ENCODE results near the gene PCDHGB3.
"Not testable (repeated sequence)": the region's sequence is repeated elsewhere in the genome, so short reads cannot be mapped to it uniquely, and the experiment has no call there.

PCDHGB3 gene

GRCh38 chr5:141409598-141410306 lies 39.7 kb downstream of the PCDHGB3 start:
- no peak for DNase-seq
- Histone ChIP-seq H3K4me3 (ENCODE audit: insufficient read depth, low read depth, low read length, poor library complexity, severe bottlenecking) (no peak overlapping the region), H3K36me3 (ENCODE audit: control insufficient read depth, insufficient read depth, low read length) (no peaks in the 10 kb centered on the region), H3K4me1 (ENCODE audit: control insufficient read depth, insufficient read depth, low read length, poor library complexity, severe bottlenecking) (peaks cover 4% of the 10 kb centered on the region), H3K9me3 (ENCODE audit: control insufficient read depth, low read length) (peaks cover 3% of the 10 kb centered on the region), H3K27me3 (replicated peaks; ENCODE audit: control insufficient read depth, insufficient read depth, low read length, poor library complexity, severe bottlenecking) (peaks cover 45% of the 10 kb centered on the region), H3K27ac (ENCODE audit: insufficient read depth, low read length, poor library complexity, severe bottlenecking) (no peak overlapping the region)

GRCh38 chr5:141411575-141411974 lies 41.5 kb downstream of the PCDHGB3 start:
- Histone ChIP-seq H3K4me3 (ENCODE audit: insufficient read depth, low read depth, low read length, poor library complexity, severe bottlenecking) (no peak overlapping the region), H3K4me1 (ENCODE audit: control insufficient read depth, insufficient read depth, low read length, poor library complexity, severe bottlenecking) (peaks cover 7% of the 10 kb centered on the region), H3K9me3 (ENCODE audit: control insufficient read depth, low read length) (peaks cover 3% of the 10 kb centered on the region), H3K27me3 (replicated peaks; ENCODE audit: control insufficient read depth, insufficient read depth, low read length, poor library complexity, severe bottlenecking) (peaks cover 54% of the 10 kb centered on the region), H3K36me3 (ENCODE audit: control insufficient read depth, insufficient read depth, low read length) (no peaks in the 10 kb centered on the region), H3K27ac (ENCODE audit: insufficient read depth, low read length, poor library complexity, severe bottlenecking) (no peak overlapping the region)
- DNase-seq: no peak

- Histone ChIP-seq H3K9me3 (ENCODE audit: control insufficient read depth, low read length) (peaks cover 3% of the 10 kb centered on the region), H3K4me3 (ENCODE audit: insufficient read depth, low read depth, low read length, poor library complexity, severe bottlenecking) (peak within 1 kb of the TSS; percentile 37), H3K36me3 (ENCODE audit: control insufficient read depth, insufficient read depth, low read length) (no peaks in the 10 kb centered on the region), H3K27ac (ENCODE audit: insufficient read depth, low read length, poor library complexity, severe bottlenecking) (no peak within 1 kb of the TSS), H3K4me1 (ENCODE audit: control insufficient read depth, insufficient read depth, low read length, poor library complexity, severe bottlenecking) (peaks cover 7% of the 10 kb centered on the region), H3K27me3 (replicated peaks; ENCODE audit: control insufficient read depth, insufficient read depth, low read length, poor library complexity, severe bottlenecking) (peaks cover 54% of the 10 kb centered on the region)
- peak in 2 of 3 donors; percentile 28 to 29 for DNase-seq
Measured at GRCh38 chr5:141412854-141413539, 43.0 kb downstream of the PCDHGB3 start, which contains the start of gene PCDHGA10. Gene PCDHGA10, plus strand, starts transcription at chr5:141412987. Its CDS starts 189 bp downstream, at chr5:141413176.

- DNase-seq: no peak
- peaks cover 7% of the 10 kb centered on the region for H3K9me3 ChIP-seq (ENCODE audit: control insufficient read depth, low read length)
Measured at GRCh38 chr5:141413540-141414069, 43.6 kb downstream of the PCDHGB3 start.

GRCh38 chr5:141414548-141415274 lies 44.7 kb downstream of the PCDHGB3 start:
- H3K4me1 ChIP-seq (ENCODE audit: control insufficient read depth, insufficient read depth, low read length, poor library complexity, severe bottlenecking); H3K36me3 ChIP-seq (ENCODE audit: control insufficient read depth, insufficient read depth, low read length); H3K4me3 ChIP-seq (ENCODE audit: insufficient read depth, low read depth, low read length, poor library complexity, severe bottlenecking); H3K9me3 ChIP-seq (ENCODE audit: control insufficient read depth, low read length); H3K27ac ChIP-seq (ENCODE audit: insufficient read depth, low read length, poor library complexity, severe bottlenecking); DNase-seq: not testable (repeated sequence)
- H3K27me3 ChIP-seq (replicated peaks; ENCODE audit: control insufficient read depth, insufficient read depth, low read length, poor library complexity, severe bottlenecking): peaks cover 61% of the 10 kb centered on the region

More at GRCh38 chr5:141413540-141414069, 43.6 kb downstream of the PCDHGB3 start:
- peaks cover 7% of the 10 kb centered on the region for H3K4me1 ChIP-seq (ENCODE audit: control insufficient read depth, insufficient read depth, low read length, poor library complexity, severe bottlenecking)
- peaks cover 58% of the 10 kb centered on the region for H3K27me3 ChIP-seq (replicated peaks; ENCODE audit: control insufficient read depth, insufficient read depth, low read length, poor library complexity, severe bottlenecking)
- H3K36me3 ChIP-seq (ENCODE audit: control insufficient read depth, insufficient read depth, low read length): no peaks in the 10 kb centered on the region
- no peak overlapping the region for H3K27ac ChIP-seq (ENCODE audit: insufficient read depth, low read length, poor library complexity, severe bottlenecking)
- H3K4me3 ChIP-seq (ENCODE audit: insufficient read depth, low read depth, low read length, poor library complexity, severe bottlenecking): peak overlapping the region; percentile 37

GRCh38 chr5:141415275-141415618 lies 45.2 kb downstream of the PCDHGB3 start:
- not testable (repeated sequence) for H3K9me3 ChIP-seq (ENCODE audit: control insufficient read depth, low read length); H3K4me3 ChIP-seq (ENCODE audit: insufficient read depth, low read depth, low read length, poor library complexity, severe bottlenecking); H3K36me3 ChIP-seq (ENCODE audit: control insufficient read depth, insufficient read depth, low read length); H3K4me1 ChIP-seq (ENCODE audit: control insufficient read depth, insufficient read depth, low read length, poor library complexity, severe bottlenecking); H3K27ac ChIP-seq (ENCODE audit: insufficient read depth, low read length, poor library complexity, severe bottlenecking); DNase-seq
- peaks cover 63% of the 10 kb centered on the region for H3K27me3 ChIP-seq (replicated peaks; ENCODE audit: control insufficient read depth, insufficient read depth, low read length, poor library complexity, severe bottlenecking)

- H3K27me3 ChIP-seq (replicated peaks; ENCODE audit: control insufficient read depth, insufficient read depth, low read length, poor library complexity, severe bottlenecking): peaks cover 76% of the 10 kb centered on the region
- not testable (repeated sequence) for H3K4me1 ChIP-seq (ENCODE audit: control insufficient read depth, insufficient read depth, low read length, poor library complexity, severe bottlenecking); H3K36me3 ChIP-seq (ENCODE audit: control insufficient read depth, insufficient read depth, low read length); H3K4me3 ChIP-seq (ENCODE audit: insufficient read depth, low read depth, low read length, poor library complexity, severe bottlenecking); H3K27ac ChIP-seq (ENCODE audit: insufficient read depth, low read length, poor library complexity, severe bottlenecking)
- DNase-seq: peak in 1 of 3 donors; percentile 16
- peaks cover 17% of the 10 kb centered on the region for H3K9me3 ChIP-seq (ENCODE audit: control insufficient read depth, low read length)
Measured at GRCh38 chr5:141417494-141418172, 47.6 kb downstream of the PCDHGB3 start, which contains the start of gene PCDHGB7. Gene PCDHGB7, plus strand, starts transcription at chr5:141417677. Its CDS starts 183 bp downstream, at chr5:141417860.

GRCh38 chr5:141419074-141419880 lies 49.2 kb downstream of the PCDHGB3 start:
- Histone ChIP-seq H3K4me3 (ENCODE audit: insufficient read depth, low read depth, low read length, poor library complexity, severe bottlenecking) (no peak overlapping the region), H3K9me3 (ENCODE audit: control insufficient read depth, low read length) (peaks cover 16% of the 10 kb centered on the region)

More at GRCh38 chr5:141419074-141419880, 49.2 kb downstream of the PCDHGB3 start:
- Histone ChIP-seq H3K27me3 (replicated peaks; ENCODE audit: control insufficient read depth, insufficient read depth, low read length, poor library complexity, severe bottlenecking) (peaks cover 67% of the 10 kb centered on the region), H3K36me3 (ENCODE audit: control insufficient read depth, insufficient read depth, low read length) (no peaks in the 10 kb centered on the region), H3K27ac (ENCODE audit: insufficient read depth, low read length, poor library complexity, severe bottlenecking) (no peak overlapping the region), H3K4me1 (ENCODE audit: control insufficient read depth, insufficient read depth, low read length, poor library complexity, severe bottlenecking) (peaks cover 3% of the 10 kb centered on the region)
- DNase-seq: no peak
